Psoas muscle (tissue), 8 donors: ENCODE measurements around the gene PTPRK. TPM values are rescaled to one million over a fixed set of nuclear protein-coding genes. Genes with fewer than 3 reads are reported as not detected.

Source experiments
- ATAC-seq, 4 donors: fragments of 200-7000 bp; cut with Tn5 transposase; one replicate each; pipeline ENCODE4 v1.9.1; 2020; ENCODE audit warnings: moderate library complexity in 3 of 4, mild to moderate bottlenecking in 2 of 4
- DNase-seq, 2 donors: peaks; one replicate each; pipeline ENCODE4 v3.0.0-alpha.2; 2020
- H3K27ac ChIP-seq: fragments of 200-600 bp; one replicate; pipeline ENCODE4 v1.8.0; 2022
- H3K27me3 ChIP-seq, 3 donors: fragments of 200-600 bp in 1 of 3; one replicate each; pipeline versions ENCODE4 v1.6.1 to v1.8.0; 2013 to 2022; ENCODE audit warnings: low read length in 2 of 3, mild to moderate bottlenecking in 2 of 3, moderate library complexity in 1 of 3; ENCODE audit not compliant: insufficient read depth in 3 of 3
- H3K36me3 ChIP-seq, 2 donors: fragments of 200-600 bp in 1 of 2; one replicate each; pipeline versions ENCODE4 v1.6.1 to v1.8.0; 2013 to 2022; ENCODE audit warnings: low read depth in 1 of 2, mild to moderate bottlenecking in 1 of 2, moderate library complexity in 1 of 2; ENCODE audit not compliant: insufficient read depth in 1 of 2
- H3K4me1 ChIP-seq: fragments of 200-600 bp; one replicate; pipeline ENCODE4 v1.8.0; 2022
- H3K4me3 ChIP-seq: fragments of 200-600 bp; one replicate; pipeline ENCODE4 v1.8.0; 2022; ENCODE audit warnings: mild to moderate bottlenecking
- H3K9me3 ChIP-seq: fragments of 200-600 bp; one replicate; pipeline ENCODE4 v1.8.0; 2022
- WGBS, 3 donors: extraction: QIAGEN DNeasy Blood & Tissue Kit; methylation state at CpG; one replicate each; pipeline versions ENCODE4 v1.1.6 to v1.1.7; 2013; 5-methylcytosine and 5-hydroxymethylcytosine counted together
- intact Hi-C, 2 donors: fragments of 100-400 bp; cut with DNase I; formaldehyde crosslinking; loops; one replicate each; pipeline versions ENCODE4 v1.11.0 to v1.14.2; 2022
- polyA plus RNA-seq, 3 donors: library from polyadenylated mRNA; stranded (reverse); fragments of 200-250 nt; gene quantifications; one replicate each; pipeline ENCODE4 v1.2.3, GENCODE V29; 2013
- total RNA-seq, 4 donors: library from RNA; stranded (reverse); fragmentation: NEBNext Ultra II Directional in 2 of 4; extraction: Animal tissue kit (Norgen Biotek cat#: 25700) in 2 of 4; gene quantifications; one replicate each; pipeline versions ENCODE4 v1.2.1 to v1.2.4, GENCODE V29; 2021 to 2023
- TF ChIP-seq, protein P1 (sequence below): fragments of 200-600 bp; IDR thresholded peaks from one replicate; pipeline ENCODE4 v1.8.0; 2022; ENCODE audit warnings: antibody characterized with exemption
- donor health status: healthy with polysubstance abuse.
- donor health status: DM: no; HTN: no; CAD: no; lungs with moderate emphysema.
- donor health status: Bipolar disorder and iron deficiency.
- donor health status: healthy.
- donor health status: DM: yes; HTN: yes; CAD: no.
- donor health status: DM: no; HTN: no; CAD: no.
- donor health status: DM: no; HTN: no; CAD: no.
- donor health status: DM: yes; HTN: yes; CAD: no.

The PTPRK gene
- total and polyA plus RNA-seq, 7 donors, result 3.2 to 10.6 (median 9.1) TPM

DNA sequence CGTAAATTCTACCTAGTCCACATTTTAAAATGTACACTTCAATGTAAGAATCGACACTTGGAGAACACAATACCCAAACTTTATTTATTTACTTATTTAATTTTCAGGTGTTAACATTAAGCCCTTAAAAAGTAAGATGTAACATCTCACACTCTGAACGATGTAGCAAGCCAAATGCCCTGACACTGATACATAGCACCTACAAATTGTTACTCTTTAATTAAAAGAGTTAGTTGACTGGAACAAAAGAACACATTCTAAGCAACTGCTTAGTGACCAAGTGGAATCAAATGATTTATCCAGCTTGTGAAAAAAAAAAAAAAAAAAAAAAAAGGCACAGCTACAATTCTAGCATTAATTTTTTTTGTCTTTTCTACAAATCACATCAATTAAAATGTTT lies 327.4 kb downstream of the PTPRK start:
- intact Hi-C loops, result no loop called here
- no peaks in the 10 kb centered on the region for H3K36me3 ChIP-seq
- no peak for ATAC-seq
- 79 to 81% (median 81%) methylated on average over 3 of the region's 3 CpGs for WGBS, 3 donors
- DNase-seq, result no peak
- H3K9me3 ChIP-seq, result no peaks in the 10 kb centered on the region
- H3K4me3 ChIP-seq, result no peak overlapping the region
- no peaks in the 10 kb centered on the region for H3K4me1 ChIP-seq
- H3K27me3 ChIP-seq, result no peaks in the 10 kb centered on the region
- TF ChIP-seq, protein P1, sequence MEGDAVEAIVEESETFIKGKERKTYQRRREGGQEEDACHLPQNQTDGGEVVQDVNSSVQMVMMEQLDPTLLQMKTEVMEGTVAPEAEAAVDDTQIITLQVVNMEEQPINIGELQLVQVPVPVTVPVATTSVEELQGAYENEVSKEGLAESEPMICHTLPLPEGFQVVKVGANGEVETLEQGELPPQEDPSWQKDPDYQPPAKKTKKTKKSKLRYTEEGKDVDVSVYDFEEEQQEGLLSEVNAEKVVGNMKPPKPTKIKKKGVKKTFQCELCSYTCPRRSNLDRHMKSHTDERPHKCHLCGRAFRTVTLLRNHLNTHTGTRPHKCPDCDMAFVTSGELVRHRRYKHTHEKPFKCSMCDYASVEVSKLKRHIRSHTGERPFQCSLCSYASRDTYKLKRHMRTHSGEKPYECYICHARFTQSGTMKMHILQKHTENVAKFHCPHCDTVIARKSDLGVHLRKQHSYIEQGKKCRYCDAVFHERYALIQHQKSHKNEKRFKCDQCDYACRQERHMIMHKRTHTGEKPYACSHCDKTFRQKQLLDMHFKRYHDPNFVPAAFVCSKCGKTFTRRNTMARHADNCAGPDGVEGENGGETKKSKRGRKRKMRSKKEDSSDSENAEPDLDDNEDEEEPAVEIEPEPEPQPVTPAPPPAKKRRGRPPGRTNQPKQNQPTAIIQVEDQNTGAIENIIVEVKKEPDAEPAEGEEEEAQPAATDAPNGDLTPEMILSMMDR, result no peak
- no peak overlapping the region for H3K27ac ChIP-seq

DNA sequence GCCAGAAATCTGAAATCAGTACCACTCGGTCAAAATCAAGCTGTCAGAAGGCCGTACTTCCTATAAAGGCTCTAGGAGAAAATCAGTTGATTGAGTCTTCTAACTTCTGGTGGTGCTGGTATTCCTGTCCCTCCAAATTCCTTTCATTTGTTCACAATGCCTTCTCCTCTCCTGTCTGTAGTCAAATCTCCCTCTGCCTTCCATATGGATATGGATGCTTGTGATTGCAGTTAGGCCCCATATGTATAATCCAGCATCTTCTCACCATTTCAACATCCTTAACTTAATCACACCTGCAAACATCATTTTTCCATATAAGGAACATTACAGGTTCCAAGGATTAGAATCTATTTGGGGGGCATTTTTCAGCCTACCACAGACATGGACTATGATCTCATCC lies 331.7 kb downstream of the PTPRK start:
- Histone ChIP-seq H3K27ac (no peak overlapping the region), H3K4me1 (no peaks in the 10 kb centered on the region), H3K36me3 (peaks cover 0 to 9% of the 10 kb centered on the region in 2 donors), H3K9me3 (no peaks in the 10 kb centered on the region), H3K4me3 (no peak overlapping the region), H3K27me3 (no peaks in the 10 kb centered on the region)
- intact Hi-C loops, result no loop called here
- TF ChIP-seq, protein P1, result no peak
- no peak for DNase-seq
- 86 to 93% (median 90%) methylated on average over 2 of the region's 2 CpGs for WGBS, 3 donors
- ATAC-seq, result no peak

DNA sequence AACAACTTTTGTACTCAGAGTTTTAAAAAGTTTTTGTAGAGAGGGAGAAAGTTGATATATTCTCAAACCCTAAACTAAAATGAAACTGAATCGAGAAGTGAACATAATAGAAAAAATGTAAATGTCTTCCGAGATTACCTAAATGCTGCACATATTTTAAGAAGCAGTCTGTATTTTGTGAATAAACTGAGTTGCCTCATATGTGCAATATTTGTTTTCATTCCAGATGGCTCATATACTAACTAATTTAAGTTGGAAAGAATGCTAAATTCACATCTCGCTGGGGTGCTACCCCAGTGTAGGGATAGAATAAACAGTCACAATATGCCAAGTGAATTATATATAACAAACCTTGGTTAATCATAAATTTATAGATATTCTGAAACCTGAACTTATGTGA lies 333.7 kb downstream of the PTPRK start:
- Histone ChIP-seq H3K4me1 (no peaks in the 10 kb centered on the region), H3K36me3 (peaks cover 0 to 9% of the 10 kb centered on the region in 2 donors), H3K9me3 (no peaks in the 10 kb centered on the region), H3K27ac (no peak overlapping the region), H3K27me3 (no peaks in the 10 kb centered on the region), H3K4me3 (no peak overlapping the region)
- 79 to 80% (median 80%) methylated on average over 3 of the region's 3 CpGs for WGBS, 3 donors
- ATAC-seq (no peak), DNase-seq (no peak)
- TF ChIP-seq, protein P1, result no peak
- intact Hi-C loops, result no loop called here

DNA sequence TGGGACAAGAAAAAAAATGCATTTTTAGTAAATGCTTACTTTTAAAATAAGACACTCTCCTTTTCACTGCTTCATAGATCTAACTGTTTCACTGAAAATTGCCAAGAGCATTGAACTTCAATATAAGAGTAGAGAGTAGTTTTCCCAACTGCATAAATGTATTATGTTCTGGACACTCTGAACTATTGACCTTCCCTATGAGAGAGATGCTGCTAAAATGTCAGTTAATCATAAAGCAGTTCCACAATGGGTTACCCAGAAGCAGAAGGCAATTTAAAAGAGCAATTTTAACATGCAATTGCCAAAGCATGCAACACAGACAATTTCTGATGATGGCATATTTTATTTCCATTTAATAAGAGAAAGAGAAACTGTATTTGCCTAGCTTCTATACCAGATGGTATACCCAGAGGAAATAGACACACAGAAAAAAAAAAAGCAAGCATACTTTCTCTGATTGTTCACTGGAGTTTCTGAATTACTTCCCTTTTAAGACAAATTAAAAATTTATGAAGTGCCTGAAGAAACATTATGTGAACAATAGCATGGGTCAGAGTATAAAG lies 340.4 kb downstream of the PTPRK start:
- Histone ChIP-seq H3K36me3 (peaks cover 0 to 9% of the 10 kb centered on the region in 2 donors), H3K27ac (no peak overlapping the region), H3K27me3 (no peaks in the 10 kb centered on the region), H3K4me3 (no peak overlapping the region), H3K9me3 (no peaks in the 10 kb centered on the region), H3K4me1 (peaks cover 6% of the 10 kb centered on the region)
- intact Hi-C loops, result no loop called here
- DNase-seq (no peak), ATAC-seq (no peak)
- TF ChIP-seq, protein P1, result no peak

DNA sequence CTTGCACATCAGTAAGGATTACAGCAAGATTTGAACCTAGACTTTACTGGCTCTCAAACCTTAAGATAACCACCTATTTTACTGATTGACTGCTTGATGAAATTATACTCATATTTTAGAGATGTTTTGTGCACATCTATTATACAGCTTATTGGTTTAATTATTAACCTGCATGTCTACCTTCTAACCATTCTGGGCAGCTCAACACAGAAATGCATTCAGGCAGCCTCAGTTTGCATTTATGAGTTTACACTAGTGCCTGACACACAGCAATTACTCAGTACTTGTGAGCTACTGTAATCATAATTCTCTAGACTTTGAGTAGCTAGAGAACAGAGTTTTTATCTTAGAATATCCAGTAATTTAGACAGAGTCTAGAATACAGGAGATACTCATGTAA lies 345.7 kb downstream of the PTPRK start:
- intact Hi-C loops, result no loop called here
- Histone ChIP-seq H3K36me3 (no peaks in the 10 kb centered on the region), H3K4me3 (no peak overlapping the region), H3K27me3 (no peaks in the 10 kb centered on the region), H3K4me1 (peaks cover 7% of the 10 kb centered on the region), H3K27ac (no peak overlapping the region), H3K9me3 (no peaks in the 10 kb centered on the region)
- DNase-seq (no peak), ATAC-seq (no peak)
- TF ChIP-seq, protein P1, result no peak
